GM19025 (cell line): ENCODE measurements around the gene LTBP3.
A peak's percentile ranks its signal among the peaks of the same experiment; 100 is the strongest.
"Not testable (repeated sequence)": the region's sequence is repeated elsewhere in the genome, so short reads cannot be mapped to it uniquely, and the experiment has no call there.

Experiments used
- ATAC-seq: cut with Tn5 transposase; IDR thresholded peaks from one replicate; pipeline ENCODE4 v1.9.1; 2021; ENCODE audit warnings: mild to moderate bottlenecking, low read depth, moderate library complexity; ENCODE audit not compliant: unreplicated experiment

The LTBP3 gene

GRCh38 chr11:65538232-65538914 is 19.8 kb downstream of the LTBP3 start:
- ATAC-seq = no peak

GRCh38 chr11:65537620-65538231 is 20.4 kb downstream of the LTBP3 start:
- no peak for ATAC-seq

DNA sequence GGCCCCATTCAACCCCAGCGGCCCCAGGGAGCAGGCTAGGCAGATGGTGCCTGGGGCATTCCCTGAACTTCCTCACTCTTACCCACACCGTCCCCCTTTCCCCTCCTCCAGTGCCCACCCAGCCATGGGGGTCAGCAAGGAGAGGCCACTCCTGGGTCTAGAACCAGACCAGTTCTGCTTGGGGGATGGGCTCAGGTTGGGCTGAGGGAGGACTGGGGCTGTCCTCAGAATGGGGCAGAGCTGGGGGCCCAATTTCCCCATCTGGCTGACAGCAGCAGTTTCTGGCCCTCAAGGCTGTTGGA is 20.9 kb downstream of the LTBP3 start:
- ATAC-seq = no peak

- ATAC-seq = no peak
Observed at GRCh38 chr11:65536412-65537295, 21.5 kb downstream of the LTBP3 start.

GRCh38 chr11:65535102-65535501 is 23.1 kb downstream of the LTBP3 start:
- ATAC-seq = no peak

DNA sequence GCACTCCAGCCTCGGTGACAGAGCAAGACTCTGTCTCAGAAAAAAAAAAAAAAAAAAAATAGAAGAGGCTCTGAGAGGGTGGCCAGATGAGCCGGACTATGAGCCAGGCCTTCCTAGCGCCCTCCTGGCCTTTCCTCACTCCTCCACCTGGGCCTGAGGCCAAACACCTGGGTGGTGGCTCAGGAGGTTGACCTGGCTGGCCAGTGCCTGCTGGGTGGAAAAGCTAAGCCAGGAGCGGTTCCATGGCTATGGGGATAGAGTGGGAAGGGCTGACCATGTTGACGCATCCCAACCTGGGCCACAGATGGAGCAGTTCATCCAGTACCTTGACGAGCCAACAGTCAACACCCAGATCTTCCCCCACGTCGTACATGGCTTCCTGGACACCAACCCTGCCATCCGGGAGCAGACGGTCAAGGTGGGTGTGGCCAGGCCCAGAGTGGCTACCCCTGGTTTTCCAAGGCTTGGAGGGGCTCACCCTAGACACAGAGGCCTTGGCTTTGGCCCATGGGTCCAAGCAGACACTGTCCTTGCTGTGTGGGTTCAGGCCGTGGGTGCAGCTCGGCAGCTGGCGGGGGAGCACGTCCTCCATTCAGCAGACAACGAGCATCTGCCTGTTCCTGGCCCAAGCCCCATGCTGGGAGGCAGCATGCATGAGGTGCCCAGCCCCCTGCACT is 25.6 kb downstream of the LTBP3 start:
- no peak for ATAC-seq

GRCh38 chr11:65530157-65530496 is 28.0 kb downstream of the LTBP3 start:
- no peak for ATAC-seq

- no peak for ATAC-seq
Observed at GRCh38 chr11:65529475-65530156, 28.5 kb downstream of the LTBP3 start.

DNA sequence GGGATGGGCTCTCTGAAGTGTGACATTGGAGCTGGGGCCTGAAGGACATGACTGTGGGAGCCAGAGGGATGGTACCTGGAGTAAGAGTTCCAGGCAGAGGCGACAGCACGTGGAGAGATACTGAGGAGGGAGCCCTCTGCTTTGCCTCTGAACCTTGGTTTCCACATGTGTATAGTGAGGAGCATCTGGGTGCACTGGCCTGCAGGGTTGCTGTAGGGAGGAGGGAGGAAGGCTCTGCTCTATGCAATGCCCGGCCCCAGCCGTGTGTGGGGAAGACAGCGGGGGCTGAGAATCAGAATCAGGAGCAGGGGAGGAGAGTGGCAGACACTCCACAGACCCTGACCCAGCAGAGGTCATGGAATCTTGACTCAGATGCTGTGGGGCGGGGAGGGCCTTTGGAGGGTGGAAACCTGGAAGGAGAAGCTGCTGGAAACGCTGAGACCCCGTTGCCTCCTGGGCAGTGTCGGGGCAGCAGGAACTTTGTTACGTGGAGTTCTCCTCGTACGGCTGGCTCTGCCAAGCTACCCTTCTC is 29.3 kb downstream of the LTBP3 start:
- ATAC-seq = no peak

GRCh38 chr11:65526744-65527143 is 31.4 kb downstream of the LTBP3 start:
- no peak for ATAC-seq

- ATAC-seq = no peak
Observed at GRCh38 chr11:65525546-65526480, 32.3 kb downstream of the LTBP3 start.

DNA sequence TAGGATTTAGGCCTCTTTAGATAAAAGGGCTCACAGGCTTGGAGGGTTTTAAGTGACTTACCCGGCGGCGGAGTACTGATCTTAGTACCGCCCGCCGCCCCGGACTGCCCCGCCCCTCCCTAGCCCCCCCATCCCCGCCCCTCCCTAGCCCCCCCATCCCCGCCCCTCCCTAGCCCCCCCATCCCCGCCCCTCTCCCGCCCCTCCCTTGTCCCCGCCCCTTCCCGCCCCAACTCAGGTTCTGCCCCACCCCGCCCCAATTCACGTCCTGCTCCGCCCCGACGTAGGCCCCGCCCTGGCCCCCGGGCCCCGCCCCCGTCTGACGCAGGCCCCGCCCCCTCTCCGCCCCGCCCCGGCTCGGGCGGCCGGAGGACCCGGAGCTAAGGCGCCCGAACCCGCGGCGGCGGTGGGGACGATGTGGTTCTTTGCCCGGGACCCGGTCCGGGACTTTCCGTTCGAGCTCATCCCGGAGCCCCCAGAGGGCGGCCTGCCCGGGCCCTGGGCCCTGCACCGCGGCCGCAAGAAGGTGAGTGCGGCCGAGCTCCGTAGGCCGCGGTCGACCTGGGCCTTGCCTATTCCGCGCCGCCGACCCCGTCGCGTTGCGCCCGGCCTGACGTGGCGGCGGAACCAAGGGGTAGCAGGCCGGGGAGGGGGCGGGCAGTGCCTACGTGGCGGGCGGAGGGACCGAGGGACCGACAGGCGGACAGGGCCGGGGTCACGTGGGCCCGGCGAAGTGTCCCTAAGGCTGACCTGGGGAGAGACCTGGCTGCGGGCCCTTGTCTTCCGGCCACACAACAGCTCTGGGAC is 33.2 kb downstream of the LTBP3 start, which contains the start of gene SCYL1:
Gene SCYL1 (plus strand): TSS at position 343 of the 805 bp plus-strand sequence. CDS start 71 bp downstream, at position 414.
- ATAC-seq = peak; percentile 62

DNA sequence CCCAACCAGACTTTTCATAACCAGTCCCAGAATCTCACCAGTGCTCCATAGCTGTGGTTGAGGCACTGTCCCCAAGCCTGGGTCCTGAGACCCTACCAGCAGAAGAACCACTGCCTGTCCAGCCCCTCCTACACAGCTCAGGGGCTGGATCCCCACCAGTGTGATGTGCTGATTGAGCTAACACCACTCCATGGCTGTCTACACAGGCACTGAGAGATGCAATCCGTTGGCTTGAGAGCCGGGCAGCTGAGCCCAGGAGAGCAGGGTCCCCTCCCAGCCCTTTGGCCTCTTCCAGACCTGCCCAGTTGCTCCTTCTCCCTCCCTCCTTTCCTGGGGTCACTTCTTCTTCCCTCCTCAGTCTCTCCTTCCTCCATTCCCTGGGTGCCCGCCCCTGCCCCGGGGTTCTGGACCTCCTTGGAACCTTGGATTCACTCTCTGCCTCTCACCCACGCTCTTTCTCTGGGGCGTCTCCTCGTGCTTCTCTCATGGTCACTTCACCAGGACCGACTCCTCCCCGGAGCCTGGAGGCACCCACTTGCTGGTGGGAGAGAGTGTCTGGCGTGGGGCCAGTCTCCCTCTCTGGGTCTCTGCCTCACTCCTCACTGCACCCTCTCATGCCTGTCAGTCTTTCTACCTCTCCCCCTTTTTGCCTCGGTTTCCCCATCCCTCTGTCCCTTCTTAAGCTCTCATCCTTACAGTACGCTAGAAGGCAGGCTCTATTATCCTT is 34.0 kb downstream of the LTBP3 start:
- ATAC-seq = no peak

- ATAC-seq = not testable (repeated sequence)
Observed at GRCh38 chr11:65523631-65523968, 34.6 kb downstream of the LTBP3 start.

DNA sequence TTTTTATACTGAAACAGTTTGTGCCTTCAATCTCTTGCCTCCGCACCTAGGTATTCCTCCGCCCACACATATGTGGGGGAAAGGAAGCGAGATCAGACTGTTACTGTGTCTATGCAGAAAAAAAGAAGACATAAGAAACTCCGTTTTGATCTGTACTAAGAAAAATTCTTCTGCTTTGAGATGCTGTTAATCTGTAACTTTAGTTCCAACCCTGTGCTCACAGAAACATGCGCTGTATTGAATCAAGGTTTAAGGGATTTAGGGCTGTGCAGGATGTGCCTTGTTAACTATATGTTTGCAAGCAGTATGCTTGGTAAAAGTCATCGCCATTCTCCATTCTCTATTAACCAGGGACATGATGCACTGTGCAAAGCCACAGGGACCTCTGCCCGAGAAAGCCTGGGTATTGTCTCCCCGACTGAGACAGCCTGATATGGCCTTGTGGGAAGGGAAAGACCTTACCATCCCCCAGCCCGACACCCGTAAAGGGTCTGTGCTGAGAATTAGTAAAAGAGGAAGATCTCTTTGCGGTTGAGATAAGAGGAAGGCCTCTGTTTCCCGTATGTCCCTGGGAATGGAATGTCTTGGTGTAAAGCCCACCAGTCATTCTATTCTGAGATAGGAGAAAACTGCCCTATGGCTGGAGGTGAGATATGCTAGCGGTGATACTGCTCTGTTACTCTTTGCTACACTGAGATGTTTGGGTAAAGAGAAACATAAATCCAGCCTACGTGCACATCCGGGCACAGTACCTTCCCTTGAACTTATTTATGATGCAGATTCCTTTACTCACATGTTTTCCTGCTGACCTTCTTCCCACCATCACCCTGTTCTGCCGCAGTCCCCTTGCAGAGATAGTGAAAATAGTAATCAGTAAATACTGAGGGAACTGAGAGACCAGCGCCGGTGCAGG is 35.2 kb downstream of the LTBP3 start:
- not testable (repeated sequence) for ATAC-seq

DNA sequence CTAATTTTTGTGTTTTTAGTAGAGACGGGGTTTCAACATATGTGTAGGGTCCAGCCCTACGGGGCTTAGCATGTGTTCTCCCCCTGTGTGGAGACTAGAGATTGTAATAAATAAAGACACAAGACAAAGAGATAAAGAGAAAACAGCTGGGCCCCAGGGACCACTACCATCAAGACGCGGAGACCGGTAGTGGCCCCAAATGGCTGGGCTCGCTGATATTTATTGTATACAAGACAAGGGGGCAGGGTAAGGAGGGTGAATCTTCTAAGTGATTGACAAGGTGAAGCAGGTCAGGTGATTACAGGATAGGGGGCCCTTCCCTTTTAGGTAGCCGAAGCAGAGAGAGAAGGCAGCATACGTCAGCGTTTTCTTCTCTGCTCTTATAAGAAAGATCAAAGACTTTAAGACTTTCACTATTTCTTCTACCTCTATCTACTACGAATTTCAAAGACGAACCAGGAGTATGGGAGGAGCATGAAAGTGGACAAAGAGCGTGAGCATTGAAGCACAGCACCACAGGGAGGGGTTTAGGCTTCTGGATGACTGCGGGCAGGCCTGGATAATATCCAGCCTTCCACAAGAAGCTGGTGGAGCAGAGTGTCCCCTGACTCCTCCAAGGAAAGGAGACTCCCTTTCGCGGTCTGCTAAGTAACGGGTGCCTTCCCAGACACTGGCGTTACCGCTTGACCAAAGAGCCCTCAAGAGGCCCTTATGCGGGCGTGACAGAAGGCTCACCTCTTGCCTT is 36.2 kb downstream of the LTBP3 start:
- not testable (repeated sequence) for ATAC-seq
